SK-N-SH (cell line): ENCODE results near the gene PIP5K1B. TPM values are rescaled to one million over a fixed set of nuclear protein-coding genes. Genes with fewer than 3 reads are reported as not detected.

ENCODE experiments used
- CTCF ChIA-PET: fragments of 300-600, 350-600 bp; formaldehyde crosslinking; extraction: SDS; loops from one replicate; lab custom pipeline; 2021; lab: Yijun Ruan, JAX
- POLR2A ChIA-PET: fragments of 350-600 bp; sonication (Branson Sonifier 250); formaldehyde crosslinking; extraction: SDS; loops from one replicate; lab custom pipeline; 2020; ENCODE audit warnings: antibody characterized with exemption, inconsistent platforms; lab: Yijun Ruan, JAX
- DNase-seq: peaks from one replicate; pipeline ENCODE4 v3.0.0; 2012
- H2AFZ ChIP-seq: fragments of 200-600 bp; sonication (generic); 2 replicates; pipeline ENCODE4 v1.8.1; 2016; ENCODE audit warnings: antibody characterized with exemption, mild to moderate bottlenecking, low read depth
- H3F3A ChIP-seq: fragments of 200-600 bp; sonication (generic); replicated peaks from 2 replicates; pipeline ENCODE3; 2016; ENCODE audit warnings: antibody characterized with exemption, mild to moderate bottlenecking; ENCODE audit not compliant: insufficient read depth
- H3K27ac ChIP-seq, 2 experiments: fragments of 200-500 bp in 1 of 2; fragments of 200-600 bp in 1 of 2; sonication (Bioruptor generic) in 1 of 2; sonication (generic), shearing (Covaris generic) in 1 of 2; 2 replicates each; pipeline versions ENCODE4 v1.5.1 to v1.6.1; 2014 to 2016; ENCODE audit warnings: low read depth in 2 of 2, inconsistent platforms in 1 of 2, low read length in 1 of 2, mild to moderate bottlenecking in 1 of 2, mixed read lengths in 1 of 2
- H3K27me3 ChIP-seq: fragments of 200-600 bp; sonication (generic), shearing (Covaris generic); 2 replicates; pipeline ENCODE4 v1.6.1; 2016; ENCODE audit warnings: mixed run types; ENCODE audit not compliant: insufficient read depth
- H3K36me3 ChIP-seq, 2 experiments: fragments of 200-500 bp in 1 of 2; fragments of 200-600 bp in 1 of 2; sonication (Bioruptor generic) in 1 of 2; sonication (generic) in 1 of 2; replicated peaks in 1 of 2; 2 replicates each; pipeline versions ENCODE3 to v1.5.1; 2014 to 2016; ENCODE audit warnings: low read length in 1 of 2, mild to moderate bottlenecking in 1 of 2; ENCODE audit not compliant: insufficient read depth in 2 of 2, control insufficient read depth in 1 of 2
- H3K4me1 ChIP-seq, 2 experiments: fragments of 200-500 bp in 1 of 2; fragments of 200-600 bp in 1 of 2; sonication (Bioruptor generic) in 1 of 2; sonication (generic), shearing (Covaris generic) in 1 of 2; 2 replicates each; pipeline versions ENCODE4 v1.5.1 to v1.6.1; 2014 to 2016; ENCODE audit warnings: low read depth in 1 of 2, low read length in 1 of 2, mixed run types in 1 of 2; ENCODE audit not compliant: insufficient read depth in 2 of 2, control insufficient read depth in 1 of 2
- H3K4me2 ChIP-seq: fragments of 200-600 bp; sonication (generic), shearing (Covaris generic); 2 replicates; pipeline ENCODE4 v1.6.1; 2017; ENCODE audit warnings: mixed run types
- H3K4me3 ChIP-seq, 2 experiments: fragments of 200-500 bp in 1 of 2; fragments of 200-600 bp in 1 of 2; sonication (Bioruptor generic) in 1 of 2; sonication (generic), shearing (Covaris generic) in 1 of 2; 2 replicates each; pipeline versions ENCODE4 v1.5.1 to v1.8.1; 2014 to 2016; ENCODE audit warnings: low read depth in 2 of 2, inconsistent platforms in 1 of 2, low read length in 1 of 2, mild to moderate bottlenecking in 1 of 2, mixed read lengths in 1 of 2, moderate library complexity in 1 of 2
- H3K79me2 ChIP-seq: fragments of 200-600 bp; sonication (generic); 2 replicates; pipeline ENCODE4 v1.8.1; 2017; ENCODE audit warnings: mild to moderate bottlenecking; ENCODE audit not compliant: insufficient read depth
- H3K9ac ChIP-seq: fragments of 200-600 bp; sonication (generic); 2 replicates; pipeline ENCODE4 v1.6.1; 2017; ENCODE audit warnings: mixed run types
- H3K9me2 ChIP-seq: fragments of 200-600 bp; sonication (generic); 2 replicates; pipeline ENCODE4 v1.6.1; 2017; ENCODE audit warnings: mixed run types
- H3K9me3 ChIP-seq: fragments of 200-600 bp; sonication (generic); 2 replicates; pipeline ENCODE4 v1.6.1; 2017; ENCODE audit warnings: mixed run types, mild to moderate bottlenecking, moderate library complexity
- H4K20me1 ChIP-seq: fragments of 200-600 bp; sonication (generic); 2 replicates; pipeline ENCODE4 v1.6.1; 2017; ENCODE audit warnings: mild to moderate bottlenecking, mixed run types; ENCODE audit not compliant: insufficient read depth
- CTCF ChIP-seq: fragments of 200-600 bp; sonication (generic); IDR thresholded peaks from 2 replicates; pipeline ENCODE4 v1.6.1; 2017; ENCODE audit warnings: antibody characterized with exemption, mild to moderate bottlenecking, moderate library complexity
- ELF1 ChIP-seq: IDR thresholded peaks from 2 replicates; pipeline ENCODE4 v1.4.0; 2012
- EZH2phosphoT487 ChIP-seq: fragments of 200-600 bp; sonication (generic); IDR thresholded peaks from 2 replicates; pipeline ENCODE4 v1.6.1; 2017; ENCODE audit warnings: low read depth, mixed run types, mild to moderate bottlenecking, antibody characterized with exemption, moderate library complexity, borderline replicate concordance
- FOSL2 ChIP-seq: IDR thresholded peaks from 2 replicates; pipeline ENCODE4 v1.4.0; 2012; ENCODE audit warnings: low read depth, mild to moderate bottlenecking, moderate library complexity, borderline replicate concordance
- FOXJ3 ChIP-seq: sonication (generic); formaldehyde crosslinking; IDR thresholded peaks from 2 replicates; pipeline ENCODE4 v1.5.1; 2020; ENCODE audit warnings: mild to moderate bottlenecking, missing genetic modification reagents
- FOXM1 ChIP-seq: IDR thresholded peaks from 2 replicates; pipeline ENCODE4 v1.4.0; 2012; ENCODE audit warnings: low read depth, mild to moderate bottlenecking
- GABPA ChIP-seq: IDR thresholded peaks from 2 replicates; pipeline ENCODE4 v1.4.0; 2012; ENCODE audit warnings: low read depth, mild to moderate bottlenecking
- IRF3 ChIP-seq: fragments of 150-350 bp; IDR thresholded peaks from 2 replicates; pipeline ENCODE4 v1.6.1; 2016; ENCODE audit warnings: mild to moderate bottlenecking, low read depth, low read length
- MAX ChIP-seq: IDR thresholded peaks from 2 replicates; pipeline ENCODE4 v1.4.0; 2012; ENCODE audit warnings: low read depth
- MXI1 ChIP-seq: IDR thresholded peaks from 2 replicates; pipeline ENCODE4 v1.6.1; 2012; ENCODE audit warnings: mild to moderate bottlenecking, low read depth, low read length, improper control_type of control experiment
- NRF1 ChIP-seq: IDR thresholded peaks from 2 replicates; pipeline ENCODE4 v1.6.1; 2012; ENCODE audit warnings: low read depth, mild to moderate bottlenecking, low read length
- POLR2AphosphoS5 ChIP-seq: IDR thresholded peaks from 2 replicates; pipeline ENCODE4 v1.6.1; 2012; ENCODE audit warnings: low read depth, low read length
- RAD21 ChIP-seq: IDR thresholded peaks from 2 replicates; pipeline ENCODE4 v1.6.1; 2012; ENCODE audit warnings: mild to moderate bottlenecking, low read length
- REST ChIP-seq: IDR thresholded peaks from 2 replicates; pipeline ENCODE4 v1.6.1; 2012; ENCODE audit warnings: mild to moderate bottlenecking, low read depth, low read length, moderate library complexity
- RFX5 ChIP-seq: IDR thresholded peaks from 2 replicates; pipeline ENCODE4 v1.6.1; 2012; ENCODE audit warnings: mild to moderate bottlenecking, improper control_type of control experiment, low read length
- RXRA ChIP-seq: IDR thresholded peaks from 2 replicates; pipeline ENCODE4 v1.4.0; 2012; ENCODE audit warnings: low read depth, mild to moderate bottlenecking, borderline replicate concordance
- SMC3 ChIP-seq: IDR thresholded peaks from 2 replicates; pipeline ENCODE4 v1.6.1; 2012; ENCODE audit warnings: low read depth, low read length, improper control_type of control experiment
- TAF1 ChIP-seq: IDR thresholded peaks from 2 replicates; pipeline ENCODE4 v1.6.1; 2012; ENCODE audit warnings: low read depth, mild to moderate bottlenecking, low read length, moderate library complexity, borderline replicate concordance
- TEAD4 ChIP-seq: IDR thresholded peaks from 2 replicates; pipeline ENCODE4 v1.4.0; 2012; ENCODE audit warnings: mild to moderate bottlenecking, borderline replicate concordance; ENCODE audit not compliant: insufficient read depth
- USF1 ChIP-seq: IDR thresholded peaks from 2 replicates; pipeline ENCODE4 v1.4.0; 2012; ENCODE audit warnings: low read depth, borderline replicate concordance
- YY1 ChIP-seq: IDR thresholded peaks from 2 replicates; pipeline ENCODE4 v1.4.0; 2012; ENCODE audit warnings: low read depth, mild to moderate bottlenecking
- WGBS: methylation state at CpG from one replicate; pipeline ENCODE4 v1.1.6; 2017; ENCODE audit warnings: low lambda C conversion rate; 5-methylcytosine and 5-hydroxymethylcytosine counted together
- polyA plus RNA-seq, 3 experiments: library from polyadenylated mRNA; depleted of rRNA; stranded (reverse); fragments of >200 nt; gene quantifications; 2 replicates each; pipeline ENCODE4 v1.2.3, GENCODE V29; 2012

The PIP5K1B gene
- polyA plus RNA-seq, 1 of the 3 experiments (the other 2 are of a cell fraction), result not detected

- TF ChIP-seq GABPA (no peak), RAD21 (no peak), ELF1 (no peak), TEAD4 (no peak), CTCF (no peak), TAF1 (no peak), RFX5 (no peak)
These were observed 88.7 kb downstream of the PIP5K1B start (continued) for GRCh38 chr9:68793605-68794343.

GRCh38 chr9:68794898-68795297, 89.9 kb downstream of the PIP5K1B start:
- DNase-seq, result no peak
- no peak for TF ChIP-seq RAD21
- no peak for TF ChIP-seq FOSL2
- TF ChIP-seq FOXJ3 (CRISPR knock-in tag), result no peak
- no peak for TF ChIP-seq MXI1
- no peak for TF ChIP-seq MAX
- TF ChIP-seq CTCF, result no peak
- no peak for TF ChIP-seq EZH2phosphoT487
- no peak for TF ChIP-seq POLR2AphosphoS5
- no peak for TF ChIP-seq USF1
- no peak for TF ChIP-seq NRF1
- no peak for TF ChIP-seq YY1
- TF ChIP-seq FOXM1, result no peak
- TF ChIP-seq RXRA, result no peak
- TF ChIP-seq SMC3, result no peak
- no peak for TF ChIP-seq IRF3
- no peak for TF ChIP-seq REST
- TF ChIP-seq, all 33 proteins: peak for 0
- Histone ChIP-seq H3K27ac (no peak overlapping the region), H3K79me2 (no peaks in the 10 kb centered on the region), H3K36me3 (no peaks in the 10 kb centered on the region), H4K20me1 (no peaks in the 10 kb centered on the region), H3K9me2 (no peaks in the 10 kb centered on the region), H3K4me2 (no peak overlapping the region), H3K9me3 (no peaks in the 10 kb centered on the region), H3K4me3 (no peak overlapping the region), H3K27me3 (peaks cover 9% of the 10 kb centered on the region), H3F3A (no peaks in the 10 kb centered on the region), H3K9ac (no peak overlapping the region), H2AFZ (no peak overlapping the region), H3K4me1 (no peaks in the 10 kb centered on the region)
- ChIA-PET POLR2A (no interaction called here), CTCF (no interaction called here)
- 4% methylated on average over 4 of the region's 4 CpGs for WGBS
